HepG2 (cell line): ENCODE data around the gene RNASE8. TPM values are rescaled to one million over a fixed set of nuclear protein-coding genes. Genes with fewer than 3 reads are reported as not detected.
A peak's percentile ranks its signal among the peaks of the same experiment; 100 is the strongest.

Experiments used
- ATAC-seq: fragments of 200-7000 bp; cut with Tn5 transposase; 3 replicates; pipeline ENCODE4 v1.9.1; 2020; ENCODE audit warnings: mild to moderate bottlenecking, moderate library complexity
- BruUV-seq: library from RNA; stranded (reverse); fragments of 400-500 nt; replicated peaks from 2 replicates; lab custom pipeline; 2021; lab: Mats Ljungman, UMichigan
- CTCF ChIA-PET: fragments of 300-600 bp; formaldehyde crosslinking; extraction: SDS; loops from one replicate; lab custom pipeline; 2021; ENCODE audit warnings: low total read pairs, inconsistent platforms, low intra/inter-chr PET ratio; lab: Yijun Ruan, JAX
- POLR2A ChIA-PET: fragments of 350-600 bp; sonication (Branson Sonifier 250); formaldehyde crosslinking; loops from one replicate; lab custom pipeline; 2020; ENCODE audit warnings: antibody characterized with exemption, inconsistent platforms; lab: Yijun Ruan, JAX
- DNase-seq: peaks from one replicate; pipeline ENCODE4 v3.0.0-alpha.2; 2015; ENCODE audit warnings: low spot score
- FAIRE-seq: peaks from 3 replicates; lab custom pipeline; 2011; peaks lifted over from hg19 to GRCh38; lab: Jason Lieb, UNC
- H2AFZ ChIP-seq: one replicate; pipeline ENCODE4 v1.6.1; 2011; ENCODE audit warnings: low read length, inconsistent platforms
- H3K27ac ChIP-seq: fragments of 300-600 bp; 3 replicates; pipeline ENCODE4 v1.8.0; 2011; ENCODE audit warnings: mixed run types, mild to moderate bottlenecking, mixed read lengths, low read length, inconsistent platforms; ENCODE audit not compliant: insufficient read depth; ENCODE audit errors: extremely low read length
- H3K27me3 ChIP-seq, 2 experiments: fragments of 200-600 bp in 1 of 2; 2 replicates in 1 of 2; 3 replicates in 1 of 2; pipeline versions ENCODE4 v1.6.0 to v1.8.0; 2011; ENCODE audit warnings: low read length in 2 of 2, mild to moderate bottlenecking in 2 of 2, moderate library complexity in 2 of 2, inconsistent platforms in 1 of 2; ENCODE audit not compliant: insufficient read depth in 2 of 2, control insufficient read depth in 1 of 2
- H3K36me3 ChIP-seq, 2 experiments: fragments of 200-600 bp in 1 of 2; replicated peaks in 1 of 2; 2 replicates in 1 of 2; 3 replicates in 1 of 2; pipeline versions ENCODE4 v1.5.1 to v1.8.0; 2011; ENCODE audit warnings: low read length in 2 of 2, inconsistent platforms in 1 of 2; ENCODE audit not compliant: insufficient read depth in 2 of 2, control insufficient read depth in 1 of 2
- H3K4me1 ChIP-seq: 2 replicates; pipeline ENCODE4 v1.5.1; 2012; ENCODE audit warnings: low read length, inconsistent platforms; ENCODE audit not compliant: insufficient read depth
- H3K4me2 ChIP-seq: 2 replicates; pipeline ENCODE4 v1.6.0; 2011; ENCODE audit warnings: low read depth, low read length, inconsistent platforms
- H3K4me3 ChIP-seq, 3 experiments: fragments of 200-600 bp in 1 of 3; sonication (generic), shearing (Covaris generic) in 1 of 3; replicated peaks in 1 of 3; 2 replicates each; pipeline ENCODE4 v1.5.1; 2011 to 2016; ENCODE audit warnings: low read length in 3 of 3, inconsistent platforms in 2 of 3, low read depth in 2 of 3, mild to moderate bottlenecking in 2 of 3, control low read depth in 1 of 3, mixed read lengths in 1 of 3; ENCODE audit not compliant: insufficient read depth in 1 of 3
- H3K79me2 ChIP-seq: one replicate; pipeline ENCODE4 v1.6.1; 2011; ENCODE audit warnings: low read length, inconsistent platforms; ENCODE audit not compliant: insufficient read depth
- H3K9ac ChIP-seq: 2 replicates; pipeline ENCODE4 v1.6.0; 2011; ENCODE audit warnings: mild to moderate bottlenecking, low read depth, low read length, inconsistent platforms; ENCODE audit not compliant: insufficient read depth
- H3K9me3 ChIP-seq: 2 replicates; pipeline ENCODE4 v1.5.1; 2012; ENCODE audit warnings: mild to moderate bottlenecking, low read length
- H4K20me1 ChIP-seq: 2 replicates; pipeline ENCODE4 v1.6.0; 2011; ENCODE audit warnings: inconsistent platforms, mild to moderate bottlenecking, low read length, moderate library complexity; ENCODE audit not compliant: insufficient read depth
- HOXA3 ChIP-seq: sonication (generic); formaldehyde crosslinking; IDR thresholded peaks from 2 replicates; pipeline ENCODE4 v1.5.0; 2020; ENCODE audit warnings: missing genetic modification reagents
- HOXA5 ChIP-seq: sonication (generic); formaldehyde crosslinking; IDR thresholded peaks from 2 replicates; pipeline ENCODE4 v1.4.0; 2020; ENCODE audit warnings: missing genetic modification reagents
- IRF2 ChIP-seq: IDR thresholded peaks from 2 replicates; pipeline ENCODE4 v1.6.1; 2018; ENCODE audit warnings: missing genetic modification reagents, missing compliant biosample characterization
- JUND ChIP-seq: sonication (generic); formaldehyde crosslinking; IDR thresholded peaks from 2 replicates; pipeline ENCODE4 v1.8.0; 2022; ENCODE audit warnings: mild to moderate bottlenecking, missing genetic modification reagents
- REXO4 ChIP-seq: sonication (generic); formaldehyde crosslinking; IDR thresholded peaks from 2 replicates; pipeline ENCODE4 v1.8.0; 2022; ENCODE audit warnings: missing genetic modification reagents, mild to moderate bottlenecking, borderline replicate concordance
- SMC3 ChIP-seq: IDR thresholded peaks from 2 replicates; pipeline ENCODE4 v1.6.1; 2011; ENCODE audit warnings: low read length, improper control_type of control experiment
- SRSF9 ChIP-seq: fragments of 200-400 bp; formaldehyde crosslinking; IDR thresholded peaks from 2 replicates; pipeline ENCODE4 v1.6.1; 2018; ENCODE audit warnings: borderline replicate concordance, mild to moderate bottlenecking, low read depth, low read length; ENCODE audit not compliant: insufficient read depth, poor library complexity, severe bottlenecking
- STAG1 ChIP-seq: sonication (generic); formaldehyde crosslinking; IDR thresholded peaks from 2 replicates; pipeline ENCODE4 v1.4.0; 2020; ENCODE audit warnings: missing genetic modification reagents
- XRCC5 ChIP-seq: fragments of 200-400 bp; formaldehyde crosslinking; optimal IDR thresholded peaks from 2 replicates; pipeline ENCODE3; 2017; ENCODE audit warnings: mild to moderate bottlenecking, low read length
- ZNF264 ChIP-seq: sonication (generic); formaldehyde crosslinking; IDR thresholded peaks from 2 replicates; pipeline ENCODE4 v1.4.0; 2020; ENCODE audit warnings: missing genetic modification reagents
- ZNF660 ChIP-seq: sonication (generic); formaldehyde crosslinking; IDR thresholded peaks from 2 replicates; pipeline ENCODE4 v1.5.1; 2020; ENCODE audit warnings: mild to moderate bottlenecking, low read depth, missing genetic modification reagents, borderline replicate concordance
- WGBS: methylation state at CpG from one replicate; pipeline ENCODE4 v1.1.6; 2017; ENCODE audit warnings: low lambda C conversion rate; 5-methylcytosine and 5-hydroxymethylcytosine counted together
- in situ Hi-C: cut with HindIII; loops from 2 replicates; pipeline ENCODE4 v1.10.0; 2017; ENCODE audit warnings: low pct_unique_long_range_greater_than_20kb; ENCODE audit not compliant: extremely low pct_ligation_motif_present
- intact Hi-C: fragments of 100-400 bp; cut with micrococcal nuclease; formaldehyde crosslinking; loops from one replicate; pipeline ENCODE4 v1.10.0; 2022; ENCODE audit not compliant: unreplicated experiment
- polyA plus RNA-seq, 8 experiments: library from polyadenylated mRNA; depleted of rRNA in 3 of 8; stranded (reverse) in 7 of 8; unstranded in 1 of 8; fragments of >200 nt; fragmentation: Illumina TruSeq in 4 of 8; extraction: Trizol in 4 of 8; gene quantifications; 2 replicates each; pipeline versions ENCODE4 v1.2.1 to v1.2.3, GENCODE V29; 2011 to 2016; ENCODE audit warnings: low read depth in 4 of 8, missing spikeins in 1 of 8, mixed read lengths in 1 of 8; ENCODE audit not compliant: insufficient read depth in 1 of 8
- total RNA-seq, 5 experiments: library from RNA; depleted of rRNA; stranded (reverse); fragments of >200 nt; fragmentation: Illumina TruSeq; extraction: Trizol; gene quantifications; 2 replicates each; pipeline ENCODE4 v1.2.3, GENCODE V29; 2016; ENCODE audit warnings: low read depth in 1 of 5
- TF ChIP-seq, protein P1 (sequence below): sonication (generic); formaldehyde crosslinking; IDR thresholded peaks from 2 replicates; pipeline ENCODE4 v1.5.0; 2020; ENCODE audit warnings: mild to moderate bottlenecking, missing genetic modification reagents, moderate library complexity
- TF ChIP-seq, protein P2 (sequence below): sonication (generic); formaldehyde crosslinking; IDR thresholded peaks from 2 replicates; pipeline ENCODE4 v1.5.1; 2020; ENCODE audit warnings: mild to moderate bottlenecking, missing genetic modification reagents, borderline replicate concordance
- TF ChIP-seq, protein P3 (sequence below): sonication (generic); formaldehyde crosslinking; IDR thresholded peaks from 2 replicates; pipeline ENCODE4 v1.8.1; 2023; ENCODE audit warnings: mild to moderate bottlenecking, missing genetic modification reagents, borderline replicate concordance

Gene RNASE8
- total and polyA plus RNA-seq, 2 of the 13 experiments (the other 11 are each of a cell fraction or from before 2014, with no cell fraction given), result not detected

DNA sequence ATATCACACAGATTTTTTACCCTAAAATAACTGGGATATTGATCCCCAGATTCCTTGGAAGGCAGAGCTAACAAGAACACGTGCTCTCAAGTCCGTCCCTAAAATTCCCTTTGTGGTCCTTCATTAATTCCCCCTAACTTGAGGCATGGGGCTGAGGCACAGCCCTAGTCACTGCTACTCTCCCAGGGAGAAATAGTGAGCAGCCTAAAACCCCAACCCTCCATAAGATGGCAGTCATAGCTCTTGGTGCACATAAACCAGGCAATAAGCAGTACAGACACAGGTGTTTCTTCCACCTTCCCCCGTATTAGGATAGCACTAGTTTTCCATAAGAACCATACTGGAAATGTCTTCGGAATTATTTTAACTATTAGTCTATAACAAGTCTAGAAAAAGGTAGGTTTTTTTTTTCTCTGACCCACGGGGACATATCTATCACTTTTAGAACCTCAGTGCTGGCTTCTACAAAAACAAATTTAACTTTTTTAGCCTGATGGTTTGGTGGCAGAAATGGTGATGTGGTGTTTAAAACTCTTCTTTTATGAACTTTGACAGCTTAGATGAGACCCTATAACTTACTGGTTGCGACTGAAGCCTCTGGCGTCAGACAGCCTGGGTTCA is 9.4 kb downstream of the RNASE8 start:
- Histone ChIP-seq H3K79me2 (peaks cover 6% of the 10 kb centered on the region), H2AFZ (no peak overlapping the region), H3K27me3 (peaks cover 0 to 7% of the 10 kb centered on the region in 2 experiments; a peak in 1 of 5 replicates), H3K9me3 (no peaks in the 10 kb centered on the region)
- POLR2A ChIA-PET, result interaction anchor here (0.8 to 6.7 kb wide), 6 partner anchors 11 to 52 kb away, joined by 3 to 141 read pairs (median 4); partner anchors contain the start of genes TMEM253 and ZNF219
- DNase-seq (peak; percentile 48), ATAC-seq (no peak)
- intact Hi-C loops, result loop anchor here (5.0 kb wide), 1 partner anchor 125 kb away; no protein-coding TSS in a partner anchor
- BruUV-seq, result no TSS peak
- TF ChIP-seq, protein P1, sequence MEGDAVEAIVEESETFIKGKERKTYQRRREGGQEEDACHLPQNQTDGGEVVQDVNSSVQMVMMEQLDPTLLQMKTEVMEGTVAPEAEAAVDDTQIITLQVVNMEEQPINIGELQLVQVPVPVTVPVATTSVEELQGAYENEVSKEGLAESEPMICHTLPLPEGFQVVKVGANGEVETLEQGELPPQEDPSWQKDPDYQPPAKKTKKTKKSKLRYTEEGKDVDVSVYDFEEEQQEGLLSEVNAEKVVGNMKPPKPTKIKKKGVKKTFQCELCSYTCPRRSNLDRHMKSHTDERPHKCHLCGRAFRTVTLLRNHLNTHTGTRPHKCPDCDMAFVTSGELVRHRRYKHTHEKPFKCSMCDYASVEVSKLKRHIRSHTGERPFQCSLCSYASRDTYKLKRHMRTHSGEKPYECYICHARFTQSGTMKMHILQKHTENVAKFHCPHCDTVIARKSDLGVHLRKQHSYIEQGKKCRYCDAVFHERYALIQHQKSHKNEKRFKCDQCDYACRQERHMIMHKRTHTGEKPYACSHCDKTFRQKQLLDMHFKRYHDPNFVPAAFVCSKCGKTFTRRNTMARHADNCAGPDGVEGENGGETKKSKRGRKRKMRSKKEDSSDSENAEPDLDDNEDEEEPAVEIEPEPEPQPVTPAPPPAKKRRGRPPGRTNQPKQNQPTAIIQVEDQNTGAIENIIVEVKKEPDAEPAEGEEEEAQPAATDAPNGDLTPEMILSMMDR (CRISPR knock-in tag), result peak; percentile 60
- TF ChIP-seq JUND (CRISPR knock-in tag) (no peak), REXO4 (CRISPR knock-in tag) (no peak), SMC3 (peak; percentile 34; the same call in 1 of the 2 replicates), STAG1 (peak; percentile 64), XRCC5 (peak; percentile 26), ZNF264 (CRISPR knock-in tag) (0 out of 2 replicates have a peak, but pooled peaks have one; percentile 57), HOXA5 (0 out of 2 replicates have a peak, but pooled peaks have one; percentile 26), ZNF660 (CRISPR knock-in tag) (no peak), HOXA3 (CRISPR knock-in tag) (no peak), SRSF9 (no peak), IRF2 (CRISPR knock-in tag) (0 out of 2 replicates have a peak, but pooled peaks have one; percentile 49)
- TF ChIP-seq, protein P2, sequence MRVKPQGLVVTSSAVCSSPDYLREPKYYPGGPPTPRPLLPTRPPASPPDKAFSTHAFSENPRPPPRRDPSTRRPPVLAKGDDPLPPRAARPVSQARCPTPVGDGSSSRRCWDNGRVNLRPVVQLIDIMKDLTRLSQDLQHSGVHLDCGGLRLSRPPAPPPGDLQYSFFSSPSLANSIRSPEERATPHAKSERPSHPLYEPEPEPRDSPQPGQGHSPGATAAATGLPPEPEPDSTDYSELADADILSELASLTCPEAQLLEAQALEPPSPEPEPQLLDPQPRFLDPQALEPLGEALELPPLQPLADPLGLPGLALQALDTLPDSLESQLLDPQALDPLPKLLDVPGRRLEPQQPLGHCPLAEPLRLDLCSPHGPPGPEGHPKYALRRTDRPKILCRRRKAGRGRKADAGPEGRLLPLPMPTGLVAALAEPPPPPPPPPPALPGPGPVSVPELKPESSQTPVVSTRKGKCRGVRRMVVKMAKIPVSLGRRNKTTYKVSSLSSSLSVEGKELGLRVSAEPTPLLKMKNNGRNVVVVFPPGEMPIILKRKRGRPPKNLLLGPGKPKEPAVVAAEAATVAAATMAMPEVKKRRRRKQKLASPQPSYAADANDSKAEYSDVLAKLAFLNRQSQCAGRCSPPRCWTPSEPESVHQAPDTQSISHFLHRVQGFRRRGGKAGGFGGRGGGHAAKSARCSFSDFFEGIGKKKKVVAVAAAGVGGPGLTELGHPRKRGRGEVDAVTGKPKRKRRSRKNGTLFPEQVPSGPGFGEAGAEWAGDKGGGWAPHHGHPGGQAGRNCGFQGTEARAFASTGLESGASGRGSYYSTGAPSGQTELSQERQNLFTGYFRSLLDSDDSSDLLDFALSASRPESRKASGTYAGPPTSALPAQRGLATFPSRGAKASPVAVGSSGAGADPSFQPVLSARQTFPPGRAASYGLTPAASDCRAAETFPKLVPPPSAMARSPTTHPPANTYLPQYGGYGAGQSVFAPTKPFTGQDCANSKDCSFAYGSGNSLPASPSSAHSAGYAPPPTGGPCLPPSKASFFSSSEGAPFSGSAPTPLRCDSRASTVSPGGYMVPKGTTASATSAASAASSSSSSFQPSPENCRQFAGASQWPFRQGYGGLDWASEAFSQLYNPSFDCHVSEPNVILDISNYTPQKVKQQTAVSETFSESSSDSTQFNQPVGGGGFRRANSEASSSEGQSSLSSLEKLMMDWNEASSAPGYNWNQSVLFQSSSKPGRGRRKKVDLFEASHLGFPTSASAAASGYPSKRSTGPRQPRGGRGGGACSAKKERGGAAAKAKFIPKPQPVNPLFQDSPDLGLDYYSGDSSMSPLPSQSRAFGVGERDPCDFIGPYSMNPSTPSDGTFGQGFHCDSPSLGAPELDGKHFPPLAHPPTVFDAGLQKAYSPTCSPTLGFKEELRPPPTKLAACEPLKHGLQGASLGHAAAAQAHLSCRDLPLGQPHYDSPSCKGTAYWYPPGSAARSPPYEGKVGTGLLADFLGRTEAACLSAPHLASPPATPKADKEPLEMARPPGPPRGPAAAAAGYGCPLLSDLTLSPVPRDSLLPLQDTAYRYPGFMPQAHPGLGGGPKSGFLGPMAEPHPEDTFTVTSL (CRISPR knock-in tag), result no peak
- TF ChIP-seq, protein P3, sequence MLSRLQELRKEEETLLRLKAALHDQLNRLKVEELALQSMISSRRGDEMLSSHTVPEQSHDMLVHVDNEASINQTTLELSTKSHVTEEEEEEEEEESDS (CRISPR knock-in tag), result no peak
- TF ChIP-seq, all 625 proteins: peak for 7
- H3K36me3 ChIP-seq, result no peaks in the 10 kb centered on the region
- H4K20me1 ChIP-seq, result no peaks in the 10 kb centered on the region
- H3K4me2 ChIP-seq, result no peak overlapping the region
- H3K4me3 ChIP-seq, result no peak overlapping the region
- WGBS, result 63% methylated on average over 7 of the region's 7 CpGs
- peaks cover 71% of the 10 kb centered on the region for H3K4me1 ChIP-seq
- FAIRE-seq, result peak; percentile 18
- no peak overlapping the region for H3K9ac ChIP-seq
- in situ Hi-C loops, result loop anchor here (5.0 kb wide), 1 partner anchor 35 kb away; the partner anchor contains the start of gene TMEM253
- H3K27ac ChIP-seq, result no peak overlapping the region
- CTCF ChIA-PET, result interaction anchor here (1.2 to 7.5 kb wide), 5 partner anchors 11 to 52 kb away, joined by 3 to 135 read pairs (median 38); no protein-coding TSS in a partner anchor
